Sigmoid colon (tissue), 4 donors: ENCODE data around the gene MAP3K7.

Source experiments
- CTCF ChIP-seq, 4 experiments: fragments of 450-650 bp in 3 of 4; fragments of 200-600 bp in 1 of 4; IDR thresholded peaks; one replicate each; pipeline ENCODE4 v1.5.1; 2016 to 2019; ENCODE audit warnings: antibody characterized with exemption in 4 of 4, mild to moderate bottlenecking in 3 of 4, moderate library complexity in 2 of 4
- EP300 ChIP-seq, 4 donors: sonication (generic); formaldehyde crosslinking; IDR thresholded peaks; one replicate each; pipeline ENCODE4 v1.6.1; 2017; ENCODE audit warnings: antibody characterized with exemption in 4 of 4
- POLR2AphosphoS5 ChIP-seq, 4 donors: sonication (generic); formaldehyde crosslinking; IDR thresholded peaks; one replicate each; pipeline ENCODE4 v1.6.1; 2017; ENCODE audit warnings: antibody characterized with exemption in 4 of 4

DNA sequence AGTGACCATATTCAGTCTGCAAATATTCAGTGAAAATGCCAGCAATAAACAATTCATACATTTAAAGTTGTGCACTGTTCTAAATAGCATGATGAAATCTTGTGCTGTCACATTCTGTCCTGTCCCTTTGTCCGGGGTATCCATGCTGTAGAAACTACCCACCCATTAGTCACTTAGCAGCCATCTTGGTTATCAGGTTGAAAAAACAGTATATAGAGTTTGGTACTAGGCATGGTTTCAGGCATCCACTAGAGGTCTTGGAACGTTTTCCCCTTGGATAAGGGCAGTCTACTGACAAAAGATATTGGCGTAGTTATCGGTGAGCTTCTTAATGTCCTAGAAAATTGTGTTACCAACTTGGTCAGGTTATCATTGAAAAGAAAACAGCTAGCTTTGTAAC lies 12.3 kb upstream of the MAP3K7 start:
- TF ChIP-seq EP300 (IDR thresholded peaks at IDR 0.05) (no peak), CTCF (IDR thresholded peaks at IDR 0.05) (no peak), POLR2AphosphoS5 (IDR thresholded peaks at IDR 0.05) (no peak)
